Measurements from ENCODE around the gene CPD.

GRCh38 chr17:30495586-30495985 lies 116.9 kb downstream of the CPD start:
- TF ChIP-seq CTCF (conservative IDR thresholded peaks at IDR 0.05; ENCODE audit: low read depth, low read length) (no peak), EZH2 (IDR thresholded peaks at IDR 0.05; ENCODE audit: borderline replicate concordance, low read depth, low read length, poor library complexity, severe bottlenecking) (no peak)
